Metanephros (tissue), 1 donor: ENCODE results near the gene CFI. TPM values are rescaled to one million over a fixed set of nuclear protein-coding genes. Genes with fewer than 3 reads are reported as not detected.

Experiments used
- total RNA-seq: library from RNA; depleted of rRNA; stranded (reverse); fragments of >200 nt; gene quantifications from one replicate; pipeline ENCODE4 v1.2.3, GENCODE V29; 2014

Gene CFI
- 97.7 TPM for total RNA-seq

GRCh38 chr4:109801895-109802319 lies at the start of gene CFI:
Gene CFI (minus strand): TSS chr4:109801999. CDS start chr4:109801971, 28 bp downstream.

GRCh38 chr4:109847896-109848442 lies 46.2 kb upstream of the CFI start, which contains the start of gene LRIT3:
Gene LRIT3 (plus strand): TSS chr4:109848107. CDS start chr4:109848202, 95 bp downstream.

GRCh38 chr4:109827672-109828071 lies 25.9 kb upstream of the CFI start, which contains the start of gene RRH:
Gene RRH (plus strand): TSS chr4:109827972. CDS start chr4:109828028, 56 bp downstream.

GRCh38 chr4:109815151-109816081 lies 13.6 kb upstream of the CFI start, which contains the start of gene GAR1:
Gene GAR1 (plus strand): TSS chr4:109815762. CDS start chr4:109816165, 403 bp downstream.

GRCh38 chr4:109729718-109730618 lies 71.8 kb downstream of the CFI start, which contains the start of gene PLA2G12A:
Gene PLA2G12A (minus strand): TSS chr4:109730070. CDS start chr4:109729809, 261 bp downstream.

GRCh38 chr4:109702950-109703663 lies 98.7 kb downstream of the CFI start, which contains the start of gene CASP6:
Gene CASP6 (minus strand): TSS chr4:109703445. CDS start chr4:109703395, 50 bp downstream.

Other genes with a start within 250 kb of the CFI start
- 12.3 TPM for gene MCUB, start 241.8 kb downstream of the CFI start, total RNA-seq
- 23.2 TPM for gene CASP6, start 98.6 kb downstream of the CFI start, total RNA-seq
- gene PLA2G12A, start 71.9 kb downstream of the CFI start, total RNA-seq: 39.5 TPM
- gene GAR1, start 13.8 kb upstream of the CFI start, total RNA-seq: 12.8 TPM
- gene RRH, start 26.0 kb upstream of the CFI start, total RNA-seq: 0.18 TPM
- 0.47 TPM for gene LRIT3, start 46.1 kb upstream of the CFI start, total RNA-seq
- 9.3 TPM for gene EGF, start 110.9 kb upstream of the CFI start, total RNA-seq